SK-N-SH treated with all-trans-retinoic acid at 6 μM for 48 hours (cell line): Measurements from ENCODE around the gene ANK3.

ENCODE experiments used
- ATAC-seq: fragments of 200-7000 bp; cut with Tn5 transposase; 3 replicates; pipeline ENCODE4 v1.9.1; 2020; ENCODE audit warnings: mild to moderate bottlenecking, moderate library complexity
- ARNTL ChIP-seq: fragments of 450-650 bp; formaldehyde crosslinking; IDR thresholded peaks from 2 replicates; pipeline ENCODE4 v1.5.0; 2020; ENCODE audit warnings: low read depth, mild to moderate bottlenecking, moderate library complexity, borderline replicate concordance
- BACH2 ChIP-seq: fragments of 250-450 bp; sonication (Bioruptor Pico); IDR thresholded peaks from 2 replicates; pipeline ENCODE4 v1.9.0; 2021; ENCODE audit warnings: mild to moderate bottlenecking, borderline replicate concordance
- CREB5 ChIP-seq: fragments of 250-450 bp; sonication (Bioruptor Pico); IDR thresholded peaks from 2 replicates; pipeline ENCODE4 v1.5.1; 2020; ENCODE audit warnings: low read depth, mild to moderate bottlenecking, moderate library complexity
- CSDC2 ChIP-seq: fragments of 250-450 bp; sonication (Bioruptor Pico); IDR thresholded peaks from 2 replicates; pipeline ENCODE4 v1.5.0; 2020; ENCODE audit warnings: mild to moderate bottlenecking, moderate library complexity
- CSRNP3 ChIP-seq: fragments of 250-450 bp; sonication (Bioruptor Pico); IDR thresholded peaks from 2 replicates; pipeline ENCODE4 v1.5.1; 2021; ENCODE audit warnings: mild to moderate bottlenecking, moderate library complexity
- GLIS3 ChIP-seq: fragments of 250-450 bp; sonication (Bioruptor Pico); IDR thresholded peaks from 2 replicates; pipeline ENCODE4 v1.5.0; 2020; ENCODE audit warnings: mild to moderate bottlenecking, moderate library complexity
- ISL1 ChIP-seq: fragments of 250-450 bp; sonication (Bioruptor Pico); IDR thresholded peaks from 2 replicates; pipeline ENCODE4 v2.1.2; 2022; ENCODE audit warnings: mild to moderate bottlenecking, moderate library complexity
- OSR1 ChIP-seq: fragments of 250-450 bp; sonication (Bioruptor Pico); IDR thresholded peaks from 2 replicates; pipeline ENCODE4 v1.8.0; 2022; ENCODE audit warnings: moderate library complexity, mild to moderate bottlenecking, inconsistent platforms
- PATZ1 ChIP-seq: fragments of 250-450 bp; sonication (Bioruptor Pico); IDR thresholded peaks from 2 replicates; pipeline ENCODE4 v1.8.0; 2020; ENCODE audit warnings: mild to moderate bottlenecking, moderate library complexity, borderline replicate concordance
- POU6F1 ChIP-seq: fragments of 250-450 bp; sonication (Bioruptor Pico); IDR thresholded peaks from 2 replicates; pipeline ENCODE4 v1.8.0; 2021; ENCODE audit warnings: low read depth, mild to moderate bottlenecking, moderate library complexity, borderline replicate concordance
- PPARA ChIP-seq: fragments of 250-450 bp; sonication (Bioruptor Pico); IDR thresholded peaks from 2 replicates; pipeline ENCODE4 v1.5.0; 2020; ENCODE audit warnings: mild to moderate bottlenecking, borderline replicate concordance
- RARB ChIP-seq: fragments of 250-450 bp; sonication (Bioruptor Pico); IDR thresholded peaks from 2 replicates; pipeline ENCODE4 v1.8.0; 2021; ENCODE audit warnings: mild to moderate bottlenecking, moderate library complexity
- SNAI2 ChIP-seq: fragments of 250-450 bp; sonication (Bioruptor Pico); IDR thresholded peaks from 2 replicates; pipeline ENCODE4 v1.5.0; 2020; ENCODE audit warnings: mild to moderate bottlenecking, moderate library complexity
- TCF4 ChIP-seq: fragments of 250-450 bp; sonication (Bioruptor Pico); IDR thresholded peaks from 2 replicates; pipeline ENCODE4 v1.8.0; 2021; ENCODE audit warnings: mild to moderate bottlenecking, moderate library complexity, borderline replicate concordance
- TOX ChIP-seq: fragments of 250-450 bp; sonication (Bioruptor Pico); IDR thresholded peaks from 2 replicates; pipeline ENCODE4 v1.8.0; 2021; ENCODE audit warnings: mild to moderate bottlenecking, moderate library complexity, borderline replicate concordance
- TSHZ2 ChIP-seq: fragments of 250-450 bp; sonication (Bioruptor Pico); IDR thresholded peaks from 2 replicates; pipeline ENCODE4 v1.5.0; 2020; ENCODE audit warnings: mild to moderate bottlenecking, moderate library complexity
- ZC3H10 ChIP-seq: fragments of 250-450 bp; sonication (Bioruptor Pico); IDR thresholded peaks from 2 replicates; pipeline ENCODE4 v1.5.1; 2021; ENCODE audit warnings: mild to moderate bottlenecking, moderate library complexity
- ZFP3 ChIP-seq: fragments of 250-450 bp; sonication (Bioruptor Pico); IDR thresholded peaks from 2 replicates; pipeline ENCODE4 v1.5.0; 2020; ENCODE audit warnings: mild to moderate bottlenecking, moderate library complexity
- ZFP30 ChIP-seq: fragments of 450-650 bp; formaldehyde crosslinking; IDR thresholded peaks from 2 replicates; pipeline ENCODE4 v1.5.0; 2022; ENCODE audit warnings: mild to moderate bottlenecking, moderate library complexity
- ZNF565 ChIP-seq: fragments of 450-650 bp; formaldehyde crosslinking; conservative IDR thresholded peaks from 2 replicates; pipeline ENCODE4 v1.5.0; 2020; ENCODE audit warnings: low read depth, mild to moderate bottlenecking, moderate library complexity
- ZNF70 ChIP-seq: fragments of 450-650 bp; formaldehyde crosslinking; IDR thresholded peaks from 2 replicates; pipeline ENCODE4 v1.5.0; 2020; ENCODE audit warnings: mild to moderate bottlenecking, moderate library complexity
- ZNF8 ChIP-seq: fragments of 450-650 bp; formaldehyde crosslinking; IDR thresholded peaks from 2 replicates; pipeline ENCODE4 v1.5.0; 2020; ENCODE audit warnings: mild to moderate bottlenecking, moderate library complexity

The ANK3 gene

GRCh38 chr10:60073781-60074656 is 315.7 kb downstream of the ANK3 start:
- TF ChIP-seq ZNF565 (CRISPR knock-in tag): no peak
- no peak for TF ChIP-seq GLIS3 (CRISPR knock-in tag)
- TF ChIP-seq CSDC2 (CRISPR knock-in tag): no peak
- TF ChIP-seq ZFP30 (CRISPR knock-in tag): no peak
- no peak for TF ChIP-seq ZNF70 (CRISPR knock-in tag)
- TF ChIP-seq BACH2 (CRISPR knock-in tag): no peak
- no peak for TF ChIP-seq RARB (CRISPR knock-in tag)
- TF ChIP-seq OSR1: no peak
- no peak for TF ChIP-seq TSHZ2
- no peak for TF ChIP-seq TOX (CRISPR knock-in tag)
- TF ChIP-seq TCF4 (CRISPR knock-in tag): no peak
- no peak for TF ChIP-seq SNAI2 (CRISPR knock-in tag)
- no peak for TF ChIP-seq CSRNP3 (CRISPR knock-in tag)
- no peak for TF ChIP-seq ISL1 (CRISPR knock-in tag)
- TF ChIP-seq POU6F1: no peak
- TF ChIP-seq PATZ1 (CRISPR knock-in tag): no peak
- TF ChIP-seq PPARA (CRISPR knock-in tag): no peak
- TF ChIP-seq CREB5 (CRISPR knock-in tag): no peak
- TF ChIP-seq ZNF8 (CRISPR knock-in tag): no peak
- no peak for TF ChIP-seq ZC3H10
- ATAC-seq: no peak

GRCh38 chr10:60073397-60073780 is 316.3 kb downstream of the ANK3 start:
- no peak for ATAC-seq
- TF ChIP-seq ZC3H10 (no peak), BACH2 (CRISPR knock-in tag) (no peak), GLIS3 (CRISPR knock-in tag) (no peak), ARNTL (CRISPR knock-in tag) (no peak), ZFP3 (CRISPR knock-in tag) (no peak), CSRNP3 (CRISPR knock-in tag) (no peak), ZNF70 (CRISPR knock-in tag) (no peak), PATZ1 (CRISPR knock-in tag) (no peak), TOX (CRISPR knock-in tag) (no peak), PPARA (CRISPR knock-in tag) (no peak)
